ENCODE results near the gene FAM110A.

The FAM110A gene

DNA sequence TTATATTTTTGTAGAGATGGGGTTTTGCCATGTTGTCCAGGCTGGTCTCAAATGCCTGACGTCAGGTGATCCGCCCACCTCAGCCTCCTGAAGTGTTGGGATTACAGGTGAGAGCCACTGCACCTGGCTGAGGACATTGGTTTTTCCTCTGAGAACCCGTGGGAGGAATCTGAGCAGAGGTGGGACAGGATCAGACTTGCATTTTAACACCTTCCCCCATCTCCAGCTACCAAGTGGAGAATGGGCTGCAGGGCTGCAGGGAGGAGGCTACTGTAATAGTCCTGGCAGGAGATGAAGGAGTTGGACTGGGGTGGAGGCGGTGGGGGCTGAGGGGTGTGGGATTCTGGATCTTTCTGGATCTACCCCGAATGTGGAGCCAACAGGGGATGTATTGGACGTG lies 24.5 kb downstream of the FAM110A start:
- Histone ChIP-seq H3K9me3 (ENCODE audit: control insufficient read depth, insufficient read depth, low read length) (no peaks in the 10 kb centered on the region), H3K4me1 (ENCODE audit: control insufficient read depth, insufficient read depth, low read length) (no peaks in the 10 kb centered on the region), H3K4me3 (ENCODE audit: low read depth, low read length) (no peak overlapping the region)

DNA sequence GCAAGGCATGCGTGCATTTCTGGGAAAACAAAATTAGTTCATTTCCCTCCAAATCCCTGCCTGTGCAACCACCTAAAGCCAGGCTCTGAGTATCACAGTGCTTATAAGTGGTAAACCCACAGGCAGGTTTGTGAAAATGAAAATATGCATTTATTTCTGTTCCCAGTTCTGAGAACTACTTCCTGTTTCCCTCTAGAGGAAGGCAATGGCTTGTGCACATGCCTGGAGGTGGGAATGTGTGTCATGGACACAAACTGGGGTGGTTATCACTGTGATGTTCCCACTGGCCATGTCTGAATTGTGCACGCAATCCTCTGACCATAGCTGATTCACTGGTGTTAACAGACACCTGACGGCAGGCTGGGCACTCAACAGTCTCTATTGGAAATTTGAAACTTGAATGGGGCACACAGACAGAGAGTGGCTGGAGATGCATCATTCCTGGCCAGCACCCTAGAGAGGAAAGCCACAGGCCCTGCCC lies 26.3 kb downstream of the FAM110A start:
- Histone ChIP-seq H3K4me3 (ENCODE audit: low read depth, low read length) (no peak overlapping the region), H3K36me3 (ENCODE audit: control insufficient read depth, insufficient read depth, low read length) (no peaks in the 10 kb centered on the region), H3K27me3 (ENCODE audit: control insufficient read depth, insufficient read depth, low read length) (no peaks in the 10 kb centered on the region), H3K9me3 (ENCODE audit: control insufficient read depth, insufficient read depth, low read length) (no peaks in the 10 kb centered on the region), H3K4me1 (ENCODE audit: control insufficient read depth, insufficient read depth, low read length) (no peaks in the 10 kb centered on the region), H3K9ac (ENCODE audit: low read depth, low read length) (no peak overlapping the region), H3K27ac (ENCODE audit: low read depth, low read length) (no peak overlapping the region)

More for the DNA sequence above, 24.5 kb downstream of the FAM110A start:
- H3K27me3 ChIP-seq (ENCODE audit: control insufficient read depth, insufficient read depth, low read length), result no peaks in the 10 kb centered on the region
- H3K9ac ChIP-seq (ENCODE audit: low read depth, low read length), result no peak overlapping the region
- no peak overlapping the region for H3K27ac ChIP-seq (ENCODE audit: low read depth, low read length)
- H3K36me3 ChIP-seq (ENCODE audit: control insufficient read depth, insufficient read depth, low read length), result no peaks in the 10 kb centered on the region

DNA sequence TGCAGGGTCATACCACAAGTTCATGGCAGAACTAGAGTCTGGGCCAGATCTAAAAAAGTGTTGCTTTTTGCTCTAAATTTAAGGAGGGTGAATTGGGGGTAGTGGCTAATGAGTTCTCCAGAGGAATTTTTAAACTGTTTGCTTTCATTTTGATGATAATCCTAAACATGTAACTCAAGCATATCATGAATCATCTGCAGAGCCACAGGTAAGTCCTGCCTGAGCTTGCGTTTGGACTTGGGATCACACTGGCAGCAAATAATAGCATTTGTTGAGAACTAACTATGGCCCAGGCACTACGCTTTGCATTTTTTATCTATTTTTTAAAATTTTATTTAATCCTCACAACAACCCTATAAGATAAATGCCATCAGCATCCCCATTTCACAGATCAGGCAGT lies 27.4 kb downstream of the FAM110A start:
- Histone ChIP-seq H3K4me3 (ENCODE audit: low read depth, low read length) (no peak overlapping the region), H3K9ac (ENCODE audit: low read depth, low read length) (no peak overlapping the region), H3K36me3 (ENCODE audit: control insufficient read depth, insufficient read depth, low read length) (no peaks in the 10 kb centered on the region), H3K27ac (ENCODE audit: low read depth, low read length) (no peak overlapping the region), H3K9me3 (ENCODE audit: control insufficient read depth, insufficient read depth, low read length) (no peaks in the 10 kb centered on the region), H3K4me1 (ENCODE audit: control insufficient read depth, insufficient read depth, low read length) (no peaks in the 10 kb centered on the region), H3K27me3 (ENCODE audit: control insufficient read depth, insufficient read depth, low read length) (no peaks in the 10 kb centered on the region)

DNA sequence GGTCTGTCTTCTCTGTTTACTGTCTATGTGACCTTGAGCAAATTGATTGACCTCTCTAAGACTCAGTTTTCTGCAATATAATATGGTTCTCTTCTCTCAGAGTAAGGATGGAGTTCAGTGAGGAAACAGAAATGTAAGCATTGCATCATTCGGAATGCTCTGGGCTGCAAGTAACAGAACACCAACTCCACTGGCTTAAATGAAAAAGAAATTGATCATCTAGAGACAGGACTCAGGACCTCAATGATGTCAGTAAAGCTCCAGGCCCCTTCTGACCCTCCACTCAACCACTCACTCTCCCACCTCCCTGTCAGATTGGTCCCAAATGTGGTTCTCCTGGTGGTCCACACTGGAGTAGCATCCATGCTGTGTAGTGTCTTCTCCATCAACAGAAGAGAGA lies 31.9 kb downstream of the FAM110A start:
- no peak overlapping the region for H3K27ac ChIP-seq (ENCODE audit: low read depth, low read length)
- no peaks in the 10 kb centered on the region for H3K27me3 ChIP-seq (ENCODE audit: control insufficient read depth, insufficient read depth, low read length)
- H3K9me3 ChIP-seq (ENCODE audit: control insufficient read depth, insufficient read depth, low read length), result no peaks in the 10 kb centered on the region
- H3K36me3 ChIP-seq (ENCODE audit: control insufficient read depth, insufficient read depth, low read length), result no peaks in the 10 kb centered on the region
- H3K4me3 ChIP-seq (ENCODE audit: low read depth, low read length), result no peak overlapping the region
- no peaks in the 10 kb centered on the region for H3K4me1 ChIP-seq (ENCODE audit: control insufficient read depth, insufficient read depth, low read length)
- no peak overlapping the region for H3K9ac ChIP-seq (ENCODE audit: low read depth, low read length)

DNA sequence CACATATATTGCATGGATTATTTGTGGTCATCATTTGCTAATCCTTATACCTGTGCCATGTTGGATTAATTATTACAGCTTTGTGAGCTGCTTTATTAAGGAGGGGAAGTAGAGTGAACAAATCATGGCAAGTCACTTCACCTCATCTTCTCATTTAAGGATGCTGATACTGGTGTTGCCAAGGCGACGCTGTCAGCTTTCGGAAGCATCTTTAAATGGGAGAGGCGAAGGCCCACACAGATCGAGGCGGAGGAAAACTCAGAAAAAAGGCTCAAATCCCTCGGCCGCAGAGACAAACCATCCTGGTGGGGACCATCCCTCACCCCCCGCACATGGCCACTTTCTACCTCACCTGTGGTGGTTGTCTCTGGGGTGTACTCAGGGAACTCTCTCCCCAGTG lies 34.8 kb downstream of the FAM110A start:
- peaks cover 3% of the 10 kb centered on the region; the same call in 1 of the 2 replicates for H3K4me1 ChIP-seq (ENCODE audit: control insufficient read depth, insufficient read depth, low read length)
- no peak overlapping the region for H3K4me3 ChIP-seq (ENCODE audit: low read depth, low read length)
- H3K27ac ChIP-seq (ENCODE audit: low read depth, low read length), result no peak overlapping the region
- no peaks in the 10 kb centered on the region for H3K9me3 ChIP-seq (ENCODE audit: control insufficient read depth, insufficient read depth, low read length)
- no peaks in the 10 kb centered on the region for H3K36me3 ChIP-seq (ENCODE audit: control insufficient read depth, insufficient read depth, low read length)
- H3K27me3 ChIP-seq (ENCODE audit: control insufficient read depth, insufficient read depth, low read length), result no peaks in the 10 kb centered on the region
- H3K9ac ChIP-seq (ENCODE audit: low read depth, low read length), result no peak overlapping the region

DNA sequence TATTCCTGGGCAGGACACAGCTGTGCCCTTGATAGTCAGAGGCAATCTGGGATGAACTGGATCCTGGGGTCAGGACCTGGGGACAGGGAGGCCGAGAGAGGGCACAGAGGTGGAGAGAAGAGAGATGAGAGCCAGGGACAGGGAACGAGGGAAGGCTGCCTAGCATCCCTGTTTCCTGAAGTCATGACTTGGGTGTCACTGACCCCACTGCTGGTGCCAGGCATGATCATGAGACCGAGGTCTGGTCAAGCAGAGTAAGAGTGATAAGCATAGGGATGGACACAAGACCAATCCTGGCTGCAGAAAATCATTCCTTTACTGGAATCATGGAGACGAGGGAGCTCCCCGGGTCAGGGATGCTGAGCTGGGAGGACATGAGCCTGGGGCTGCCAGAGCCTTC lies 36.1 kb downstream of the FAM110A start:
- Histone ChIP-seq H3K36me3 (ENCODE audit: control insufficient read depth, insufficient read depth, low read length) (no peaks in the 10 kb centered on the region), H3K4me1 (ENCODE audit: control insufficient read depth, insufficient read depth, low read length) (peaks cover 3% of the 10 kb centered on the region; the same call in 1 of the 2 replicates), H3K27me3 (ENCODE audit: control insufficient read depth, insufficient read depth, low read length) (no peaks in the 10 kb centered on the region), H3K4me3 (ENCODE audit: low read depth, low read length) (no peak overlapping the region), H3K27ac (ENCODE audit: low read depth, low read length) (no peak overlapping the region), H3K9ac (ENCODE audit: low read depth, low read length) (no peak overlapping the region), H3K9me3 (ENCODE audit: control insufficient read depth, insufficient read depth, low read length) (no peaks in the 10 kb centered on the region)

DNA sequence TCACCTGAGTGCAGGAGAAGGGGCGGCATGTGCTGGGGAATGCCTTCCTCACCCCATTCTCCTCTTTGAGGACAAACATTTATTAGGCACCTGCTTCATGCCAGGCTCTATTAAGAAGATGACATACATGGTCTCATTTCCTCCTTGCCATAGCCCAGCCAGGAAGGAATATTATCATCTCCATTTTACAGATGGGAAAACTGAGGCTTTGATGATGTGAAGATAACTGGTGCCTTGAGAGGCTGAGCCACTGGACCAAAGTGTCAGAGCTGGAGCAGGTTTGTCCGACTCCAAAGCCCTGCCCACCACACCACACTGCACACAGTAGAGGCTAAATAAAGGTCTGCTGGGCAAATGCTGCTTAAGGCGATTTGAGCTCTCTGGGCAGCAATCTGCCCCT lies 37.2 kb downstream of the FAM110A start:
- Histone ChIP-seq H3K4me1 (ENCODE audit: control insufficient read depth, insufficient read depth, low read length) (peaks cover 3% of the 10 kb centered on the region; the same call in 1 of the 2 replicates), H3K27me3 (ENCODE audit: control insufficient read depth, insufficient read depth, low read length) (no peaks in the 10 kb centered on the region), H3K9ac (ENCODE audit: low read depth, low read length) (no peak overlapping the region), H3K36me3 (ENCODE audit: control insufficient read depth, insufficient read depth, low read length) (no peaks in the 10 kb centered on the region), H3K27ac (ENCODE audit: low read depth, low read length) (no peak overlapping the region), H3K9me3 (ENCODE audit: control insufficient read depth, insufficient read depth, low read length) (no peaks in the 10 kb centered on the region), H3K4me3 (ENCODE audit: low read depth, low read length) (no peak overlapping the region)

DNA sequence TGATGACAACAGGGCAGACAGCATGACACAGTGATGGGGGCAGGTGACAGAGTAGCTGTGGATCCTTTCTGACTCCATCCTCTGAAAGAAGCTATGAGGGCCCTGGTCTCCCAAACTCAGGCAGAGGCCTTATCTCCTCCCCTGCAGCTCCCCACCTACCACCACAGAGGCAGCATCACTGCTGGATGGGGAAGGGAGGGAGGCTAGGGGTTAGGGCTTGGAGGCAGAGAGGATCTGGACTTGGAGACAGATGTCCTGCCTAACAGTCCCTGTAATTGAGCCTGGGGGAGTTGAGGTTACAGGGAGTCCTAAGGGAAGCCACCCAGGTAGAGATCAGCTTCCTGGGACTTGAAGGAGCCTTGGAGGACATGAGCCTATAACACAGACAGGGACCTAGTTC lies 37.9 kb downstream of the FAM110A start:
- no peak overlapping the region for H3K27ac ChIP-seq (ENCODE audit: low read depth, low read length)
- no peak overlapping the region for H3K9ac ChIP-seq (ENCODE audit: low read depth, low read length)
- no peaks in the 10 kb centered on the region for H3K9me3 ChIP-seq (ENCODE audit: control insufficient read depth, insufficient read depth, low read length)
- H3K36me3 ChIP-seq (ENCODE audit: control insufficient read depth, insufficient read depth, low read length), result no peaks in the 10 kb centered on the region
- no peaks in the 10 kb centered on the region; the same call in 1 of the 2 replicates for H3K27me3 ChIP-seq (ENCODE audit: control insufficient read depth, insufficient read depth, low read length)
- H3K4me3 ChIP-seq (ENCODE audit: low read depth, low read length), result no peak overlapping the region
- H3K4me1 ChIP-seq (ENCODE audit: control insufficient read depth, insufficient read depth, low read length), result peaks cover 3% of the 10 kb centered on the region; the same call in 1 of the 2 replicates

DNA sequence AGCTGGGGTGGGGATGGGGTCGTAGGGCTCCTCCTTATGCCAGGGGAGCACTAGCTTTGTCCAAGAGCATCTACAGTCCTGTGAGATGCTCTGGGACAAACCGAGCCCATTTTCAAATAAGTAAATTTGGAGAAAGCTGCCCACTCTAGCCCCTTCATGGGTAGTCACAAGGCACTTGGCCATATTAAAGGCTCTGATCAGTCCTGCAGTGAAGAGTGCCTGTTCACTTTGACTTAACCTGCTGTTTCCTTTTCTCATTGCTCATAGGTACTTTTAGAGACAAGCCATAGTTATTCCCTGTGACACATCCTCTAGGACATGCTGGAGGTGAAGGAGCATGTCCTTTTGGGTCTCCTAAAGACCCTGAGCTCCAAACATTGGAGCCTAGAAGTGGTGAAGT lies 38.4 kb downstream of the FAM110A start:
- Histone ChIP-seq H3K4me3 (ENCODE audit: low read depth, low read length) (no peak overlapping the region), H3K27me3 (ENCODE audit: control insufficient read depth, insufficient read depth, low read length) (no peaks in the 10 kb centered on the region; the same call in 1 of the 2 replicates), H3K4me1 (ENCODE audit: control insufficient read depth, insufficient read depth, low read length) (peaks cover 3% of the 10 kb centered on the region; the same call in 1 of the 2 replicates), H3K27ac (ENCODE audit: low read depth, low read length) (no peak overlapping the region), H3K9me3 (ENCODE audit: control insufficient read depth, insufficient read depth, low read length) (no peaks in the 10 kb centered on the region), H3K9ac (ENCODE audit: low read depth, low read length) (no peak overlapping the region), H3K36me3 (ENCODE audit: control insufficient read depth, insufficient read depth, low read length) (no peaks in the 10 kb centered on the region)

DNA sequence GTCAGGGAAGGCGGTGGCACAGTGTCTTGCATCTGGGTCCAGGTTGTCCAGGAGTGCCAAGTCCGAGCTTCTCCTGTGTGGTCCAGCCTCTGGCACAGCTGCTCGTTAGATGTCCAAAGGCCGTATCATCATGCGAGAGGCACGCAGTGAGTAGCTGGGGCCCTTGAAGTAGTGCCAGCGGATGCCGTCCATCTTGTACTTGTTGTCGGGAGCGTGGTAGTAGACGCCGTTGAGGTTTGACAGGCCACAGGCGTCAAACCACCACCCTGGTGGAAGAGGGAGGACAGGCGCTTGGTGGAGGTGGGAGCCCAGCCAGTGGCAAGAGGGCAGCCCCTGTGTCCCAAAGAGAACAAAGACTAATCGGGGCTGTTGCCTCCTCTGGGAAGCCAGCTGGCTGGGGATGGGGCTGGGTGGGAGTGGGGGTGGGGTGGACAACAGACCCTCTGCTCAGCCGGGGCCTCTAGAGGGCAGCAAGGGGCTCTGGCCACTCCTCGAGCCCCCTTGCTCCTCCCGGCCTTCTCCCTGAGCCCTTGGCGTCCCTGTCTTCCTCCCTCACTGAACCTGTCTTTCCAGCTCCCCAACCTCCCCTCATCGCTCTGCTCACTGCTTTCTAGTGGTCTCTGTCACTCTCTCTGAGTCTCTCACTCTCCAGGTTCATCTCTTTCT lies 39.5 kb downstream of the FAM110A start:
- Histone ChIP-seq H3K4me1 (ENCODE audit: control insufficient read depth, insufficient read depth, low read length) (peaks cover 3% of the 10 kb centered on the region; the same call in 1 of the 2 replicates), H3K4me3 (ENCODE audit: low read depth, low read length) (no peak overlapping the region), H3K27ac (ENCODE audit: low read depth, low read length) (no peak overlapping the region), H3K9ac (ENCODE audit: low read depth, low read length) (no peak overlapping the region), H3K27me3 (ENCODE audit: control insufficient read depth, insufficient read depth, low read length) (no peaks in the 10 kb centered on the region; the same call in 1 of the 2 replicates), H3K36me3 (ENCODE audit: control insufficient read depth, insufficient read depth, low read length) (no peaks in the 10 kb centered on the region), H3K9me3 (ENCODE audit: control insufficient read depth, insufficient read depth, low read length) (no peaks in the 10 kb centered on the region)

DNA sequence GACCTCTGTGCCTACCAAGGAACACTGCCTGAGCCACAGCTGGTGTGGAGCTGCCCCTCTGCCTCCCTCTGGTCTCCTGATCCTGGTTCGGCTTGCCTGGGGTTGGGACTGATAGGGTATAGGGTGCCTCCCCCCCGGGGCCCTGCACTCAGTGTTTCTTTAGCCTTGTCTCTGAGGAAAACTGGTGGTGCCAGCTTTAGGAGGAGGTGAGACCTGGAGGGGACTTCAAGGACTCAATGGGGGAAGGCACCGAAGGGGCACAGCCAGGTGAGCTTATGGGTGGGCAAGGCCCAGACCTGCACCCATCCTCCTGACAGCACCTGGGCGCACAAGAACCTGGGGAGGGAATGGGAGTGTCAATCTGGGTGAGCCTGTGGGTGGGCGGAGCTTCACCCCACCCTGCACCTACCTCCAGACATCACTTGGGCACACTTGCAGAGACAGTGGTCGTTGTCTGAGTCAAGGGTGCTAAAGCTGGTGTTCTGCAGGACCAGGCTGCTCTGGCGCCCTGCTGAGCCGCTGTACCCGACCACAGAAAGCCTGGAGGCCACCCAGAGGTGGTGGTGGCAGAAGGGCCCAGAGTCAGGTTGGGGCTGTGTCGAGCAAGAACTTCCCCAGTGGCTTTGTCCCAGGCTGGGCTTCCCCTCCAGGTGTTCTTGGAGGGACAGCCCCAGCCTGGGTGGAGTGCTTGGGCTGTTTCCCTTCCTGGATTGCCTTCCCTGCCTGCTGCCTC lies 40.5 kb downstream of the FAM110A start:
- Histone ChIP-seq H3K27me3 (ENCODE audit: control insufficient read depth, insufficient read depth, low read length) (no peaks in the 10 kb centered on the region; the same call in 1 of the 2 replicates), H3K9ac (ENCODE audit: low read depth, low read length) (no peak overlapping the region), H3K4me1 (ENCODE audit: control insufficient read depth, insufficient read depth, low read length) (peaks cover 3% of the 10 kb centered on the region; the same call in 1 of the 2 replicates), H3K36me3 (ENCODE audit: control insufficient read depth, insufficient read depth, low read length) (no peaks in the 10 kb centered on the region), H3K9me3 (ENCODE audit: control insufficient read depth, insufficient read depth, low read length) (no peaks in the 10 kb centered on the region), H3K27ac (ENCODE audit: low read depth, low read length) (no peak overlapping the region), H3K4me3 (ENCODE audit: low read depth, low read length) (no peak overlapping the region)

Measured in HUES48 (cell line).